CD8-positive, alpha-beta memory T cell (primary cell): Measurements from ENCODE around the gene ERGIC1. TPM values are rescaled to one million over a fixed set of nuclear protein-coding genes. Genes with fewer than 3 reads are reported as not detected.

Source experiments
- CTCF ChIA-PET: fragments of 350-600 bp; sonication (Branson Sonifier 250); formaldehyde crosslinking; loops from one replicate; lab custom pipeline; 2021; ENCODE audit warnings: antibody characterized with exemption; lab: Charles Lee
- POLR2A ChIA-PET: fragments of 350-600 bp; sonication (Branson Sonifier 250); formaldehyde crosslinking; loops from one replicate; lab custom pipeline; 2021; ENCODE audit warnings: antibody characterized with exemption; lab: Charles Lee
- DNase-seq, 5 donors: peaks; one replicate each; pipeline versions ENCODE4 v3.0.0 to v3.0.0-alpha.2; 2020 to 2022; ENCODE audit warnings: mixed read lengths in 1 of 5
- H3K27ac ChIP-seq: one replicate; pipeline ENCODE4 v1.7.0; 2013; ENCODE audit warnings: low read depth, mild to moderate bottlenecking, low read length, moderate library complexity
- H3K27me3 ChIP-seq: 2 replicates; pipeline ENCODE4 v1.7.0; 2013; ENCODE audit warnings: low read length, mild to moderate bottlenecking; ENCODE audit not compliant: insufficient read depth, poor library complexity, severe bottlenecking
- H3K36me3 ChIP-seq: 2 replicates; pipeline ENCODE4 v1.7.0; 2013; ENCODE audit warnings: mild to moderate bottlenecking, low read length, moderate library complexity; ENCODE audit not compliant: insufficient read depth
- H3K4me1 ChIP-seq: 2 replicates; pipeline ENCODE4 v1.7.0; 2013; ENCODE audit warnings: mild to moderate bottlenecking, low read length, moderate library complexity; ENCODE audit not compliant: insufficient read depth
- H3K4me3 ChIP-seq: 2 replicates; pipeline ENCODE4 v1.7.0; 2013; ENCODE audit warnings: mild to moderate bottlenecking, low read length
- H3K9me3 ChIP-seq: 2 replicates; pipeline ENCODE4 v1.7.0; 2013; ENCODE audit warnings: mild to moderate bottlenecking, low read length
- H3K27ac Mint-ChIP-seq, 8 donors: one replicate each; pipeline ENCODE4 v1.8.0; 2020 to 2021; ENCODE audit warnings: mixed read lengths in 8 of 8, mild to moderate bottlenecking in 6 of 8, inconsistent platforms in 3 of 8, moderate library complexity in 3 of 8
- H3K27me3 Mint-ChIP-seq, 2 donors: one replicate each; pipeline ENCODE4 v1.8.0; 2020 to 2021; ENCODE audit warnings: mixed read lengths in 2 of 2, mild to moderate bottlenecking in 1 of 2, moderate library complexity in 1 of 2
- H3K36me3 Mint-ChIP-seq, 3 donors: one replicate each; pipeline ENCODE4 v1.8.0; 2020 to 2021; ENCODE audit warnings: mixed read lengths in 3 of 3, inconsistent platforms in 1 of 3, mild to moderate bottlenecking in 1 of 3
- H3K4me1 Mint-ChIP-seq, 3 donors: one replicate each; pipeline ENCODE4 v1.8.0; 2020 to 2021; ENCODE audit warnings: mixed read lengths in 3 of 3, inconsistent platforms in 1 of 3, mild to moderate bottlenecking in 1 of 3
- H3K4me3 Mint-ChIP-seq, 7 donors: one replicate each; pipeline ENCODE4 v1.8.0; 2020 to 2021; ENCODE audit warnings: mixed read lengths in 7 of 7, mild to moderate bottlenecking in 6 of 7, moderate library complexity in 4 of 7, inconsistent platforms in 2 of 7
- H3K9me3 Mint-ChIP-seq, 5 donors: one replicate each; pipeline ENCODE4 v1.8.0; 2020 to 2022; ENCODE audit warnings: mixed read lengths in 5 of 5, mild to moderate bottlenecking in 3 of 5, moderate library complexity in 2 of 5, inconsistent platforms in 1 of 5
- polyA plus RNA-seq: library from polyadenylated mRNA; unstranded; fragments of 300-500 nt; fragmentation: Illumina TruSeq; gene quantifications from one replicate; pipeline ENCODE4 v1.2.3, GENCODE V29; 2021
- total RNA-seq, 2 experiments: library from RNA; stranded (reverse); gene quantifications; one replicate each; pipeline ENCODE4 v1.2.3, GENCODE V29; 2021

The ERGIC1 gene
- total and polyA plus RNA-seq, 3 experiments from 2014 or later: 25.9 to 39.9 (median 39.7) TPM

GRCh38 chr5:172990776-172991175 is 156.7 kb downstream of the ERGIC1 start:
- DNase-seq: no peak
- peaks cover 0 to 73% (median 15%) of the 10 kb centered on the region in 3 donors for H3K36me3 Mint-ChIP-seq
- Histone ChIP-seq H3K27me3 (no peaks in the 10 kb centered on the region), H3K27ac (no peak overlapping the region), H3K36me3 (peaks cover 16% of the 10 kb centered on the region), H3K9me3 (no peaks in the 10 kb centered on the region), H3K4me3 (no peak overlapping the region), H3K4me1 (peaks cover 13% of the 10 kb centered on the region)
- CTCF ChIA-PET: interaction anchor here (0.9 to 1.1 kb wide), 2 partner anchors 11 to 18 kb away, joined by 3 read pairs; no protein-coding TSS in a partner anchor
- H3K27ac Mint-ChIP-seq: peak overlapping the region in 1 of 8 donors; percentile 44
- no peaks in the 10 kb centered on the region for H3K9me3 Mint-ChIP-seq
- peaks cover 44 to 79% (median 57%) of the 10 kb centered on the region in 3 donors for H3K4me1 Mint-ChIP-seq
- POLR2A ChIA-PET: no interaction called here
- H3K27me3 Mint-ChIP-seq: no peaks in the 10 kb centered on the region
- H3K4me3 Mint-ChIP-seq: no peak overlapping the region

- ChIA-PET POLR2A (no interaction called here), CTCF (interaction anchor here (1.2 to 2.2 kb wide), 3 partner anchors 8 to 12 kb away, joined by 3 to 8 read pairs (median 8); partner anchors contain the start of gene ATP6V0E1)
- Mint-ChIP-seq H3K36me3 (peaks cover 0 to 65% (median 16%) of the 10 kb centered on the region in 3 donors), H3K4me1 (peaks cover 28 to 65% (median 38%) of the 10 kb centered on the region in 3 donors), H3K9me3 (no peaks in the 10 kb centered on the region), H3K27me3 (no peaks in the 10 kb centered on the region), H3K4me3 (no peak overlapping the region), H3K27ac (peak overlapping the region in 3 of 8 donors; percentile 38 to 77 (median 50))
- Histone ChIP-seq H3K4me3 (no peak overlapping the region), H3K4me1 (peaks cover 6% of the 10 kb centered on the region), H3K27ac (no peak overlapping the region), H3K36me3 (peaks cover 16% of the 10 kb centered on the region), H3K9me3 (no peaks in the 10 kb centered on the region), H3K27me3 (no peaks in the 10 kb centered on the region)
- no peak for DNase-seq
Observed at GRCh38 chr5:172994405-172994804, 160.4 kb downstream of the ERGIC1 start.

- Mint-ChIP-seq H3K4me1 (peaks cover 53 to 76% (median 59%) of the 10 kb centered on the region in 3 donors), H3K4me3 (peak overlapping the region in 1 of 7 donors; percentile 5), H3K36me3 (peaks cover 0 to 54% (median 6%) of the 10 kb centered on the region in 3 donors), H3K27ac (peak overlapping the region in 3 of 8 donors; percentile 42 to 55 (median 43)), H3K9me3 (no peaks in the 10 kb centered on the region), H3K27me3 (no peaks in the 10 kb centered on the region)
- DNase-seq: no peak
- H3K27ac ChIP-seq: no peak overlapping the region
- ChIA-PET CTCF (no interaction called here), POLR2A (interaction anchor here (1.6 kb wide), 1 partner anchor 58 kb away, joined by 4 read pairs; no protein-coding TSS in a partner anchor)
- H3K9me3 ChIP-seq: no peaks in the 10 kb centered on the region
- H3K27me3 ChIP-seq: no peaks in the 10 kb centered on the region
- H3K4me1 ChIP-seq: peaks cover 35% of the 10 kb centered on the region
- H3K36me3 ChIP-seq: peaks cover 12% of the 10 kb centered on the region
- no peak overlapping the region for H3K4me3 ChIP-seq
Observed at GRCh38 chr5:172999372-172999973, 165.4 kb downstream of the ERGIC1 start.

GRCh38 chr5:172999974-173000373 is 165.9 kb downstream of the ERGIC1 start:
- peaks cover 58 to 77% (median 63%) of the 10 kb centered on the region in 3 donors for H3K4me1 Mint-ChIP-seq
- CTCF ChIA-PET: no interaction called here
- H3K4me3 Mint-ChIP-seq: peak overlapping the region in 1 of 7 donors; percentile 17

GRCh38 chr5:173001229-173001841 is 167.3 kb downstream of the ERGIC1 start:
- no peaks in the 10 kb centered on the region for H3K36me3 ChIP-seq
- Mint-ChIP-seq H3K9me3 (no peaks in the 10 kb centered on the region), H3K4me1 (peaks cover 70 to 85% (median 76%) of the 10 kb centered on the region in 3 donors), H3K27me3 (no peaks in the 10 kb centered on the region), H3K4me3 (peak overlapping the region in 6 of 7 donors; percentile 35 to 82 (median 53)), H3K27ac (peak overlapping the region; percentile 4 to 95 (median 82)), H3K36me3 (peaks cover 0 to 38% (median 8%) of the 10 kb centered on the region in 3 donors)
- no peaks in the 10 kb centered on the region for H3K27me3 ChIP-seq
- CTCF ChIA-PET: interaction anchor here (2.2 kb wide), 1 partner anchor 8 kb away, joined by 8 read pairs; no protein-coding TSS in a partner anchor
- peaks cover 44% of the 10 kb centered on the region for H3K4me1 ChIP-seq
- DNase-seq: peak in 3 of 5 donors; percentile 11 to 51 (median 14)
- H3K4me3 ChIP-seq: no peak overlapping the region
- POLR2A ChIA-PET: interaction anchor here (1.6 kb wide), 1 partner anchor 17 kb away, joined by 4 read pairs; no protein-coding TSS in a partner anchor
- no peak overlapping the region for H3K27ac ChIP-seq
- H3K9me3 ChIP-seq: no peaks in the 10 kb centered on the region

More at GRCh38 chr5:172999974-173000373, 165.9 kb downstream of the ERGIC1 start:
- Mint-ChIP-seq H3K27me3 (no peaks in the 10 kb centered on the region), H3K36me3 (peaks cover 0 to 49% (median 8%) of the 10 kb centered on the region in 3 donors), H3K27ac (peak overlapping the region in 3 of 8 donors; percentile 11 to 25 (median 23)), H3K9me3 (no peaks in the 10 kb centered on the region)
- POLR2A ChIA-PET: interaction anchor here (1.6 kb wide), 1 partner anchor 57 kb away, joined by 4 read pairs; no protein-coding TSS in a partner anchor
- H3K4me1 ChIP-seq: peaks cover 40% of the 10 kb centered on the region
- peaks cover 12% of the 10 kb centered on the region for H3K36me3 ChIP-seq
- H3K4me3 ChIP-seq: no peak overlapping the region
- no peaks in the 10 kb centered on the region for H3K27me3 ChIP-seq
- DNase-seq: no peak
- H3K27ac ChIP-seq: no peak overlapping the region
- no peaks in the 10 kb centered on the region for H3K9me3 ChIP-seq

Other genes with a start within 250 kb of the ERGIC1 start
- gene NEURL1B, start 193.0 kb upstream of the ERGIC1 start, total RNA-seq: under 1 TPM; 0.04 to 0.13 TPM
- not detected for gene NEURL1B, start 193.0 kb upstream of the ERGIC1 start, polyA plus RNA-seq
- 10 to 100 TPM in 1 of 2 experiments, 1 to 10 TPM in 1; 9.4 to 10.9 TPM for gene DUSP1, start 63.1 kb upstream of the ERGIC1 start, total RNA-seq
- gene DUSP1, start 63.1 kb upstream of the ERGIC1 start, polyA plus RNA-seq: 1,007 TPM
- gene RPL26L1, start 125.2 kb downstream of the ERGIC1 start, total RNA-seq: 10 to 100 TPM; 91.9 to 92.3 TPM
- 35.6 TPM for gene RPL26L1, start 125.2 kb downstream of the ERGIC1 start, polyA plus RNA-seq
- gene ATP6V0E1, start 149.5 kb downstream of the ERGIC1 start, total RNA-seq: 100 to 1,000 TPM; 171 to 179 TPM
- gene ATP6V0E1, start 149.5 kb downstream of the ERGIC1 start, polyA plus RNA-seq: 468 TPM
- 10 to 100 TPM; 14.3 to 14.9 TPM for gene CREBRF, start 222.1 kb downstream of the ERGIC1 start, total RNA-seq
- 61.0 TPM for gene CREBRF, start 222.1 kb downstream of the ERGIC1 start, polyA plus RNA-seq